ENCODE measurements around the gene CCDC86. TPM values are rescaled to one million over a fixed set of nuclear protein-coding genes. Genes with fewer than 3 reads are reported as not detected.

CCDC86 gene
- total and polyA plus RNA-seq, 9 of the 15 experiments (the other 6 are each of a cell fraction or from before 2014, with no cell fraction given), result 4.6 to 102 (median 25.2) TPM

DNA sequence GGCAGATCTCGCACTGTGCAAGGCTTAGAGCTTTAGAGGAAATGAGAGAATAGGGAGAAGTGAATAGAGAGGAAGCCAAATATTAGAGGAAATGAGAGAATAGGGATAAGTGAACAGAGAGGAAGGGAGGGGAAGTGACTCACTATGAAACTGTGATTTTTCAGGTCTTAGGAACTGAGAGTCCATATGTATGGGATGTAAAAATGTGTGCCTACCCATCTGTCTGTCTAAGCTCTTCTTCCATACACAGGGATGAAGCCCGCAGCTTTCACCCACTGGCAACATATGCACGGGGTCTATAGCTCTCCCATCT lies 6.4 kb upstream of the CCDC86 start:
- Histone ChIP-seq H3K27ac (ENCODE audit: extremely low read depth, low read depth, low read length) (no peak overlapping the region), H3K79me2 (ENCODE audit: control insufficient read depth, insufficient read depth, low read length) (no peaks in the 10 kb centered on the region), H4K20me1 (replicated peaks; ENCODE audit: control insufficient read depth, insufficient read depth, low read length) (peaks cover 3% of the 10 kb centered on the region; the same call in 1 of the 2 replicates), H3K9me3 (replicated peaks; ENCODE audit: control insufficient read depth, insufficient read depth, low read depth, low read length) (no peaks in the 10 kb centered on the region), H2AFZ (ENCODE audit: low read depth, low read length) (no peak overlapping the region), H3K4me3 (no peak overlapping the region), H3K36me3 (ENCODE audit: control insufficient read depth, insufficient read depth, low read length) (no peaks in the 10 kb centered on the region), H3K4me2 (ENCODE audit: insufficient read depth, low read length) (no peak overlapping the region), H3K27me3 (ENCODE audit: control insufficient read depth in 2 of 2, insufficient read depth in 2 of 2, low read length in 2 of 2) (peaks cover 0 to 5% of the 10 kb centered on the region in 2 experiments; a peak in 1 of 5 replicates), H3K9ac (ENCODE audit: insufficient read depth in 1 of 2, low read depth in 2 of 2, low read length in 2 of 2) (no peak overlapping the region), H3K9me1 (ENCODE audit: control insufficient read depth, insufficient read depth, low read length) (no peaks in the 10 kb centered on the region), H3K4me1 (replicated peaks in 1 of 2; ENCODE audit: control insufficient read depth in 2 of 2, insufficient read depth in 2 of 2, low read length in 2 of 2) (peaks cover 7 to 11% of the 10 kb centered on the region in 2 experiments; a peak in 2 of 5 replicates)
- ChIA-PET POLR2A (interaction anchor here (0.6 to 1.0 kb wide), 3 partner anchors 19 to 54 kb away, joined by 3 to 4 read pairs (median 3); no protein-coding TSS in a partner anchor), CTCF (ENCODE audit: low intra/inter-chr PET ratio) (no interaction called here)
- no peak for FAIRE-seq
- DNase-seq (ENCODE audit: extremely low read depth in 1 of 4, low spot score in 3 of 4), result no peak
- intact Hi-C loops (cut with micrococcal nuclease) (no loop called here), in situ Hi-C loops (cut with MboI) (loop anchor here (5.0 kb wide), 2 partner anchors 57 to 342 kb away; no protein-coding TSS in a partner anchor)
- TF ChIP-seq KLF10 (CRISPR knock-in tag; IDR thresholded peaks at IDR 0.05) (no peak), KDM1A (IDR thresholded peaks at IDR 0.05) (0 out of 4 replicates have a peak, but pooled peaks of 1 of the 2 experiments have one; percentile 6), BRD4 (IDR thresholded peaks at IDR 0.05) (no peak), LCOR (CRISPR knock-in tag; IDR thresholded peaks at IDR 0.05) (no peak), ZNF282 (CRISPR knock-in tag; IDR thresholded peaks at IDR 0.05) (no peak), SMARCC2 (IDR thresholded peaks at IDR 0.05; ENCODE audit: low read depth) (no peak), FOXM1 (IDR thresholded peaks at IDR 0.05; ENCODE audit: low read depth) (no peak), FOXM1 (CRISPR knock-in tag; IDR thresholded peaks at IDR 0.05; ENCODE audit: low read depth) (no peak)
- WGBS (ENCODE audit: insufficient coverage, low coverage, missing lambda C conversion rate), result 37% methylated on average over 3 of the region's 3 CpGs
- ATAC-seq, result no peak
- BruUV-seq (replicated peaks), result no TSS peak
